Stomach (tissue), 4 donors: ENCODE results near the gene LILRB4.

ENCODE experiments used
- EP300 ChIP-seq: sonication (generic); formaldehyde crosslinking; IDR thresholded peaks from one replicate; pipeline ENCODE4 v1.6.1; 2017; ENCODE audit warnings: antibody characterized with exemption
- POLR2A ChIP-seq, 4 donors: fragments of 450-650 bp; IDR thresholded peaks; one replicate each; pipeline ENCODE4 v1.6.1; 2016; ENCODE audit warnings: antibody characterized with exemption in 4 of 4, control low read depth in 2 of 4, mild to moderate bottlenecking in 1 of 4, moderate library complexity in 1 of 4
- POLR2AphosphoS5 ChIP-seq, 3 donors: sonication (generic); formaldehyde crosslinking; IDR thresholded peaks; one replicate each; pipeline ENCODE4 v1.6.1; 2016; ENCODE audit warnings: antibody characterized with exemption in 3 of 3
- TF ChIP-seq, protein P1 (sequence below), 7 experiments: fragments of 450-650 bp in 4 of 7; fragments of 200-600 bp in 3 of 7; sonication (generic) in 3 of 7; IDR thresholded peaks; one replicate each; pipeline ENCODE4 v1.5.1; 2016 to 2019; ENCODE audit warnings: antibody characterized with exemption in 7 of 7, control low read depth in 2 of 7, mild to moderate bottlenecking in 1 of 7

DNA sequence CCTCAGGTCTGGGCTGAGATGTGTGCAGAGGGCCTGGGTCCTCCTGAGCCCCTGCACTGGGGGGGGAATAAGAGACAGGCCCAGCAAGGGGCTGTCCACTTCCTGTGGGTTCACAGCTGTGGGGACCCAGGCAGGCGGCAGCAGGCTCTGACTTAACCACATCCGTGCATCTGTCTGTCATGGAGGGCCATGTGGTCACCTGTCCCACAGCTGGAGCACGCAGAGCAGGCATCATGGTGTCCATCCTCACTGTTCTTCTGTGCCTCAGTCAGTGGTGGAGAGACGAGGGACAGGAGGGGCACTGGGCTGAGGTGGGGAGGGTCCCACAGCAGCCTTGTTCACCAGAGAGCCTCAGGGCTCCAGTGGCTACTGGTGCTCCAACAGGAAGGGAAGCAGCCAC is 45.2 kb downstream of the LILRB4 start:
- no peak for TF ChIP-seq POLR2AphosphoS5 (IDR thresholded peaks at IDR 0.05)
- TF ChIP-seq, protein P1, sequence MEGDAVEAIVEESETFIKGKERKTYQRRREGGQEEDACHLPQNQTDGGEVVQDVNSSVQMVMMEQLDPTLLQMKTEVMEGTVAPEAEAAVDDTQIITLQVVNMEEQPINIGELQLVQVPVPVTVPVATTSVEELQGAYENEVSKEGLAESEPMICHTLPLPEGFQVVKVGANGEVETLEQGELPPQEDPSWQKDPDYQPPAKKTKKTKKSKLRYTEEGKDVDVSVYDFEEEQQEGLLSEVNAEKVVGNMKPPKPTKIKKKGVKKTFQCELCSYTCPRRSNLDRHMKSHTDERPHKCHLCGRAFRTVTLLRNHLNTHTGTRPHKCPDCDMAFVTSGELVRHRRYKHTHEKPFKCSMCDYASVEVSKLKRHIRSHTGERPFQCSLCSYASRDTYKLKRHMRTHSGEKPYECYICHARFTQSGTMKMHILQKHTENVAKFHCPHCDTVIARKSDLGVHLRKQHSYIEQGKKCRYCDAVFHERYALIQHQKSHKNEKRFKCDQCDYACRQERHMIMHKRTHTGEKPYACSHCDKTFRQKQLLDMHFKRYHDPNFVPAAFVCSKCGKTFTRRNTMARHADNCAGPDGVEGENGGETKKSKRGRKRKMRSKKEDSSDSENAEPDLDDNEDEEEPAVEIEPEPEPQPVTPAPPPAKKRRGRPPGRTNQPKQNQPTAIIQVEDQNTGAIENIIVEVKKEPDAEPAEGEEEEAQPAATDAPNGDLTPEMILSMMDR (IDR thresholded peaks at IDR 0.05), result no peak
- no peak for TF ChIP-seq EP300
- TF ChIP-seq POLR2A (IDR thresholded peaks at IDR 0.05), result no peak
